HG03442 (cell line): ENCODE results near the gene SNRNP40.
"Not testable (repeated sequence)": the region's sequence is repeated elsewhere in the genome, so short reads cannot be mapped to it uniquely, and the experiment has no call there.

Source experiments
- ATAC-seq: cut with Tn5 transposase; IDR thresholded peaks from one replicate; pipeline ENCODE4 v1.9.1; 2021; ENCODE audit warnings: mild to moderate bottlenecking, moderate library complexity; ENCODE audit not compliant: unreplicated experiment

SNRNP40 gene

DNA sequence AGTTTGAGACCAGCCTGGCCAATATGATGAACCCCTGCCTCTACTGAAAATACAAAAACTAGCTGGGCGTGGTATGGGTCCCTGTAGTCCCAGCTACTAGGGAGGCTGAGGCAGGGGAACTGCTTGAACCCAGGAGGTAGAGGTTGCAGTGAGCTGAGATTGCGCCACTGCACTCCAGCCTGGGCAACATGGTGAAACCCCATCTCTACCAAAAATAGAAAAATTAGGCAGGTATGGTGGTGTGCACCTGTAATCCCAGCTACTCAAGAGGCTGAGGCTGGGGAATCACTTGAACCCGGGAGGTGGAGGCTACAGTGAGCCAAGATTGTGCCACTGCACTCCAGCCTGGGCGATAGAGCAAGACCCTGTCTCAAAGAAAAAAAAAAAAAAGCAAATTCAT, 8.8 kb downstream of the SNRNP40 start:
- not testable (repeated sequence) for ATAC-seq

DNA sequence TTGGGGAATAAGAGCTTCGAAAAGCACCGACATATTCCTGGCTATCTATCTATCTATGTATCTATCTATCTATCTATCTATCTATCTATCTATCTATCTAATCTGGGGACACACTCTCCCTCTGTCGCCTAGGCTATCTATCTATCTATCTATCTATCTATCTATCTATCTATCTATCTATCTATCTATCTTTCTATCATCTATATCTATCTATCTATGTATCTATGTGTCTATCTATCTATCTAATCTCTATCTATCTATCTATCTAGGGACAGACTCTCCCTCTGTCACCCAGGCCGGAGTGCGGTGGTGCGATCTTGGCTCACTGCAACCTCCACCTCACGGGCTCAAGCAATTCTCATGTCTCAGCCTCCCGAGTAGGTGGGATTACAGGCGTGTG, 14.2 kb downstream of the SNRNP40 start:
- not testable (repeated sequence) for ATAC-seq

DNA sequence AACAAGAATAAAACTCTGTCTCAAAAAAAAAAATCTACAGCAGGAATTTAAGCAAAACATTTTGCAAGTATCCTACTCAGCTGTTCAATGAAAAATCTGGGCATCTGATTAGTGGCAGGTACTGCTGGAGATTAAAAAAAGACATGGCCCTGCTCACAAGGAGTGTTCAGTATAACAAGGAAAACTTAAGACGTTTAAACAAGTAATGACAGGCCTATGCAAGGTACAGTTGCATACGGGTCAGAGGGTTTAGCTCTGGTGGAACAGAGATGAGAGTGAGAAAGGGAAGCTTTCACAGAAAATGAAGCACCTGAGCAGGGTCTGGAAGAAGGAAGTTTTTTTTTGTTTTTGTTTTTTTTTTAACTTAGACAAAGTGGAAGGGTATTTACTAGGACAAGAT, 23.0 kb downstream of the SNRNP40 start:
- no peak for ATAC-seq

DNA sequence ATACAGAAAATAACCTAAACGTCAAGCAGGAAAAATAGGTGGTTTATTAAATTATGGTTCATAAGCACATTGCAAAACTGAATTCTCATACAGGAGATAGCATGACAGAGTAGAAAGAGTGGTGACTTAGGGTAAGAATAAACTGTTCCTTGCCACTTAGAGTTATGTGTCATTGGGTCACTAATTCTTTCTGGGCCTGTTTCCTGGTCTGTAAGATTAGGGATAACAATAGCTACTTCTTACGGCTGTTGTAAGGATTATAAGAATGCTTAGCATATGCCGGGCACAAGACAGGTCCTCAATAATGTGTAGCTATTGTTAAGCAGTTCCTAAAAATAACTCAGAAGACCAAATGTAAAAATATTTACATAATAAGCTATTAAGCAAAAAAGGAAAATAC, 24.2 kb downstream of the SNRNP40 start:
- ATAC-seq = no peak

DNA sequence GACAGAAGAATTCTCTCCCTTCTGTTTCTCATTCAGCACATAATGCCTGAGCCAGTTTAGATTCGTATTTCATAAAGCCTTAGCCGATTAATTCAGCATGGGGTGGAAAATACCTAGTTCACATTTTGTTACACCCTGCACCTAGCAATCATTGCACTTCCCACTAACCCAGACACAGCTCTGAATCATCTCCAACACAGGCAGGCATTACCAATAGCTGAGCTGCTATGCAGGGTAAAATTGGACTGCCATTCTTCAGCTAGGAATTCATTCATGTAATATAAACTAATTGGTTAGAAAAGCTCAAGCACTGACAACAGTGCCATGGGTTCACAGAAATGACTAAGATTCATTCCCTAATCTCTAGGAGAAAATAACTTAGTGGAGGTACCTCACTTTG, 30.0 kb downstream of the SNRNP40 start:
- no peak for ATAC-seq

DNA sequence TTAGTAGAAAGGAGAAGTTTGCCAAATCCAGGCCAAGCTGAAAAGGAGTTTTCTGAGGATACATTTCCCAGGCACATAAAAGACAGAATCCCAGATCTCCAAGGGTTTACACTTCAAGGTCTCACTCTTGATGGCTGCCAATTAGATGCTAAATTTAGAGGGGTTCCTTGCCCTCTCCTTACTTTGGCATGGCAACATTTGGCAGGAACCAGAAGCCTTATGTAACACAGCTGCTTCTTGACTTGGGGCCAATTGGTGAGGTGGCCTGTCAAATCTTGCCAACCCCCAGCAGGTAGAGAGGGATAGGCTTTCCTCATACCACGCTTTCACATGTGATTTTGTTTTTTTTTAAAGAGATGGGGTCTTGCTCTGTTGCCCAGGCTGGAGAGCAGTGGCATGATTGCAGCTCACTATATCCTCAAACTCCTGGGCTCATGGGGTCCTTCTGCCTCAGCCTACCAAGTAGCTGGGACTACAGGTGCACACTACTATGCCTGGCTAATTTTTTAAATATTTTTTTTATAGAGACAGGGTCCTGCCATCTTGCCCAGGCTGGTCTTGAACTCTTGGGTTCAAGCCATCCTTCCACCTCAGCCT, 31.7 kb downstream of the SNRNP40 start:
- ATAC-seq = no peak

DNA sequence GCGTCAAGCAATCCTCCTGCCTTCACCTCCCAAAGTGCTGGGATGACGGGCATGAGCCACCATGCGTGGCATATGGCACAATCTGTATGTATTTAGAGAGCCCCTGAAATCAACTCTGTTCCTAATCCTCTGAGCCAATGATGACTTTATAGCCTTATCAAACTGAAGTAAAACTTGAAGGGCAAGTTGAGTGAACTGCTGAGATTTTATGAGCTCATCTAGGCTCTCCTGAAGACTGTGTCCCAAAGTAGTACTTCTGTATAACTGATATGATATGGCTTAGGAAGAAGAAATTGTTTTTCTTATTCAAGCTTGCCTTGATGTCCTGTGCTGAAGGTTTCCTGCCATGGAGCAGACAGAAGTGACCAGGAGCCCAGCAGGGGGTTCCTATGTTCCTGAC, 33.2 kb downstream of the SNRNP40 start:
- no peak for ATAC-seq

DNA sequence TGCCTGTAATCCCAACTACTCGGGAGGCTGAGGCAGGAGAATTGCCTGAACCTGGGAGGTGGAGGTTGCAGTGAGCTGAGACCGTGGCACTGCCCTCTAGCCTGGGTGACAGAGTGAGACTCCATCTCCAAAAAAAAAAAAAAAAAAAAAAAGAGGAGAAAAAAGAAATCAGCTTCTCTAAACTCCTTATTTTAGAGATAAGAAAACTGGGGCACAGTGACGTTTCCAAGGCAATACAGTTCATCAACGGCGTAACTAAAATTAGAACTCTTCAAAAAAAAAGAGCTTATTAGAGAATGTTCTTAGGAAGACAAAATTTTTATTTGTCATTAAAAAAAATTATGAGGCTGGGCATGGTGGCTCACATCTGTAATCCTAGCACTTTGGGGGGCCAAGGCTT, 34.2 kb downstream of the SNRNP40 start:
- not testable (repeated sequence) for ATAC-seq

DNA sequence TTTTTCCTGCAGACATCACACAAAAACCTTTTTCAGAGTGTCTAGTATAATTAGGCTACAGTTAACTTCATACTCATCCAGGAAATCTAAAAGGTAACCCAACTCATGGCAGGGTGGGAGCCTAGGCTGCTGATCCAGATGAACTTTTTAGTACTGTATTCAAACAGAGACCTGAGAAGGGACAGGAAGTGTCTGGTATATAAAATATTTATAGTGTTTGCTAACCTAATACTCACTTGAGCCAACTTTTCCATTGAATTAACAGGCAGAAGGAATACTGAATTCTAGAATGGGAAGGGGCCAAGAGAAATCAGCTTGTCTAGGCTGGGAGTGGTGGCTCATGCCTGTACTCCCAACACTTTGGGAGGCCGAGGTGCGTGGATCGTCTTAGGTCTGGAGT, 34.7 kb downstream of the SNRNP40 start:
- no peak for ATAC-seq

DNA sequence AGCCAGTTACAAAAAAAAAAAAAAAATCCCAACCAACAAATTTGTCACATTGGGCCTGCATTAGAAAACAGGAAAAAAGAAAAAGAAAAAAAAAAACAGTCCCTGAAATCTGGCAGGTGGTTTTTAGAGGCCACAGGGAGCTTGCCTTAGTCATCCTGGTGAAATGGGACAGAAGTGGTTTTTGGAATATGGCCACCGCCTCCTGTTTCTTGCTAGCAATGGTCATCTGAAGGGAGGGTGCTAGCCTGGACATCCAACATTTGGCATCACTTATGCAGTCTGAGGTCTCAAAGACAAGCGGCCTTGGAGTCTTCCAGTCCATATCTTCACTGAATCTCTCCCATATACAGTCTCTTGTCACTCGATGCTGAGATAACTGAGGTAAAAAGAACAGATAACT, 36.8 kb downstream of the SNRNP40 start:
- ATAC-seq = no peak

DNA sequence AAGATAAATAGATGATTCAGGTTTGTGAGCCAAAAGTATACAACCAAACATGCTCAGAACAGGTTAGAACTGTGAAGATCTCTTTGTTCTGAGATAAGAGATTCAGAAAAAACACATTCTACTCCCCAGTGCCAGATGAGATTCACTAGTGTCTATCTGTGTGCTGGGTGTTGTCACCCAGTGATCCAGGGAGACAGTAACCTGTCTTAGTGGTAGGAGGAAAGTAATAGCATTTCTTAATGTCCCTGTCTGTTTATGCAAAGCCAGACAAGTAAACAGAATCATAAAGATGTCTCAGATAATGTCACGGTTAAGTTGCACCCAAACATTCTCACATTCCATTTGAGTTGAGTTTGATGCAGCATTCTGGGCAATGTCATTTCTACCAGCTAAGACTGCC, 38.0 kb downstream of the SNRNP40 start:
- ATAC-seq = no peak

DNA sequence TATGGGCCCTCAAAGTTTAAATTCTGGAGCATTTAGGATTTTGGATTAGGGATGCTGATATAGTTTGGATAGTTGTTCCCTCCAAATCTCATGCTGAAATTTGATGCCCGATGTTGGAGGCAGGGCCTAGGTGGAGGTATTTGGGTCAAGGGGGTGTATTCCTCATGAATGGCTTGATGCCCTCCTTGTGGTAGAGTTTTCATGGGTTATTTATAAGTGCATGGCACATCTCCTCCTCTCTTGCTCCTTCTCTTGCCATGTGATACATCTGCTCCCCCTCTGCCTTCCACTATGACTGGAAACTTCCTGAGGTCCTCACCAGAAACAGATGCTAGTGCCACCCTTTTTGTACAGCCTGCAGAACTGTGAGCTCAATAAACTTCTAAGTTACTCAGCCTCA, 39.4 kb downstream of the SNRNP40 start:
- ATAC-seq = no peak

DNA sequence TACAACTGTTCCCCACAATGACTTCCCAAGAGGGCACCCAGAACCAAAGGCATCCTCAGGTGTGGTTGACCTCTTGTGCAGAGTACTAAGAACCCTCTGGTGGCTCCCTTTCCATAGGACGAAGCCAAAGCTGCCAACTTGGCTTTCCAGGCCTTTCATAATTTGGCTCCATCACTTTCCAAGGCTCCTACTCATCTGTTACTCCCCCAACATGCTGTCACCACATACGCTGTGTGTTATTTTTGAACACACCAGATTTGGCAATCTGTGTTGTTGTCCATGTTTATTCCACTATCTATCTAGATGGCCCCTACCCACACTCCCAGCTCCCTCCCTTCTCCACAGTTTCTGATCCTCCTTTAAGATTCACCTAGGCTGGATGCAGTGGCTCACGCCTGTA, 46.7 kb downstream of the SNRNP40 start:
- ATAC-seq = no peak

DNA sequence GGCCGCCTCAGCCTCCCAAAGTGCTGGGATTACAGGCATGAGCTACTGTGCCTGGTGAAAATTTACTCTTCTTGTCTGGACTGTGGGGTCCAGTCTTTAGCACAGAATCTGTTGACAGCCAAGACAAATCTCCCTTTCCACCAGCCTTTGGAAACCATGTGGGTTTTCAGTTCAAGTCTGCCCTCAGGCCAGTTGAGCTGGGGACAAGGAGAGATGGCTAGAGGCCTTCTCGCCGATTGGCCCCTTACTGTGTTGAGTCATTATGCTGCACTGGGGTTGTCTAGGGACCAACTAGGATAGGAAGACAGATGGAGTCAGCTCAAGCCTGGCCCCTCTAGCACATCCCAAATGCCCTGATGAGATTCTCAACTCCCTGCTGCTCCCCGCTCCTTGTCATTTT, 48.3 kb downstream of the SNRNP40 start:
- no peak for ATAC-seq

DNA sequence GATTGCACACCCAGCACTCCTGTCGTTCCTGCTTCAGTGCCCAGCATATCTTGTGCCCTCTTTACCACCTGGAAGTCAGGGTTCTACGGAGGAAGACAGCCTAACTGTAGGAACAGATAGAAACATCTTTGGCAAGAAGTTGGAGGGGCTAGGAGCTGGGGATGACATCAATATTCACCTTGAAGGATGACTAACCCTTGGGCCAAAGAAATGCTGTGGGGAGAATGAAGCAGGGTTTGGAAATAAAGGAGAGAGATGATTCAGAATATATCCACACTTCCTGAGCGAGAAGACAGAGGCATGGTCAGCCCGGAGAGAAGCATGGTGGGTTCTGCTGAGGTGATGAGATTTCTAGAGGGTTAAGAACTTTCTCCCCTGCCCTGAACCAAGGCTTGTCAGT, 52.3 kb downstream of the SNRNP40 start:
- ATAC-seq = no peak

DNA sequence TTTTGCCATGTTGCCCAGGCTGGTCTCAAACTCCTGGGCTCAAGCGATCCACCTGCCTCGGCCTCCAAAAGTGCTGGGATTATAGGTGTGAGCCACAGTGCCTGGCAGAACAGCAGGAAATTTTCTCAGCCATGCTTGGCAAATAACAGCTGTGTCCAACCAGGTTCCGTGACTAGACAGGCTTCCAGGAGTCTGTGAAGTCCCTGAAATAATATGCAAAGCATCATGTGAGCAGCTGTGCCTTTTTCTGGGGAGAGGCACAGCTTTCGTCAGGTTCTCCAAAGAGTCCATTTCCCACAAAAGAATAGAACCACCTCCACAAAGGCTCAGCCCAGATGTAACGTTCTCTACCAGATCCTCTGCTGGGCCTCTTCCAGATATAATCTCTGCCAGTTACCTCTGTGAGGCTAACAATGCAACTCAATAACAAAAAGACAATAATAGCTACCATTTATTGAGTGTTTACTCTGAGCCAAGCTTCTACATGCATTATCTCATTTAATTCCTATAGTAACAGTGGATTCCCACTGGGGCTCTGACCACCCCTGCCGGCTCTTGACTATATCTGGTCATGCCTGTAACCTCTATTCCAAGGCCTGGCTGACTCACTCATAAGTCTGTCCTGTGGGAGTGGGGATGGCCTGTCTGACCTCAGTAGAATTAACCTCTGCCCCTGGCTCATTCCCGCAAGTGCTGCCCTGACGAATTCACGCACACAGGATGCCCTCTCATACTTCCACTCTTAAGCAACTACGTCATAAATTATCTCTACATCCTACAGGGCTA, 52.9 kb downstream of the SNRNP40 start:
- ATAC-seq = no peak

DNA sequence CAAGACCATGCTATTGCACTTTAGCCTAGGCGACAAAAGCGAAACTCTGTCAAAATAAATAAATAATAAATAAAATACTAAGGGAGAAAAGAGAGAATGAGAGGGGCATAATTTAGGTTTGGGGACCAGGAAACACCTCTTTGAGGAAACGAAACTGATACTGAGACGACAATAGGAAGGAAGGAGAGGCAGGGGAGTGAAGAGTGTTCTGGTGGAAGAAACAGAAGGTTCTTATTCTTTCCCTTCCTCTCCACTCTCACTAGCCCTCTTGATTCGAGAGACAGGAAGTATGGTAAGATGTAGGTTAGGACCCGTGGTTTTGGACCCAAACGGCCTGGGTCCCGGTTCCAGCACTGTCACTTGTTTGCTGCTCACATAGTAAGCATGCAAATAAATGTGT, 55.3 kb downstream of the SNRNP40 start:
- no peak for ATAC-seq

DNA sequence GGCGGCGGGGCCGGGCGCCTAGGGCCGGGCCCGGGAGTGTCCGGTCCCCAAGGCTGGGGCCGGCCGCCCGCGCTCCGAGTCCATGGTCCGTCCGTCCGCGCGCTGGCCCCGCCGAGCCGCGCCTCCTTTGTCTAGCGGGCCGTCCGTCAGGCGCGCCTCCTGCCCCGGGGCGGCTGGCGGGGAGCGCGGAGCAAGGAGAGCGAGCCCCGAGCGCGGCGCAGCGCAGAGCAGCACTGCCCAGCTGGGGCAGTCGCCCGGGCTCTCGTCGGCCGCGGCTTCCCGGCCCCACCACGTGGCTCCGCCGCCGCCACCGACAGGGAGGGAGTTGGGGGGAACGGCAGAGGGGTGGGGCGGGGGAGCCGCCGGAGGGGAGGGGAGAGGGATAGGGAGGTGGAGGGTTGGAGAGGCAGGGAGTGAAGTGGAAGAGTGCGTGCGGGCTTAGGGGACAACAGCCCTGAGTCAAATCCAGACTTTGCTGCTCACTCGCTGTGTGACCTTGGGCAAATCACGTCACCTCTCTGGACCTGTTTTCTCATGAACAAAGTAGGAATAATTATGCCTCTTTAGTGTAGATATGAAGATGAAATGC, 56.8 kb downstream of the SNRNP40 start, which contains the start of gene NKAIN1:
TSS of gene NKAIN1 (minus strand) at position 235 of the 589 bp plus-strand sequence. CDS start 340 bp downstream, outside the sequence.
- ATAC-seq = no peak

DNA sequence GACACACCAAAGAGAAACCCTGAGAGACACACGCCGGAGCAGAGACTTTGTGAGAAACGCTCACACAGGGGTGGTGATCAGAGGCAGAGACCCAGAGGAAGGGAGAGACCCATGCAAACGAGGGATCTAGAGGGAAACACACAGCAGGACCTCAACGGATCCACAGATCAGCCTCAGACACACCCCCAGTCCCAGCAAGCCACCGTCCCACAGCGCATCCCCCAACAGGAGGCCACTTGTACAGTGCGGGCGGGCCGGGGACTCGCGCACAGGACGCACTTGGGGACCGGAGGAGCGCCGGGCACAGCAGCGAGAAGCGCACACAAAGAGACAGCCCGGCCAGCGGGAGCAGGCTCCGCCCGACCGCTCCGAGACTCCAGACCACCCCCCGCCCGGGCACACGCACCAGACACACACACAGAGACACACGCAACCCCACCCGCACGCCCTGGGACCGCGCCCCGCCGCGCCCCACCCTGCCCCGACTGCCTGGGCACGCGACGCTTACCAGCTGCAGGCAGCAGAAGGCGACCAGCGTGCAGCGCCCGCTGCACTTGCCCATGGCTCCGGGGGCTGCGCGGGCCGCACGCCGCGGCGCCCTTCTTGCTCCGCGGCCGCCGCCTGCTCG, 57.5 kb downstream of the SNRNP40 start:
- ATAC-seq = no peak

DNA sequence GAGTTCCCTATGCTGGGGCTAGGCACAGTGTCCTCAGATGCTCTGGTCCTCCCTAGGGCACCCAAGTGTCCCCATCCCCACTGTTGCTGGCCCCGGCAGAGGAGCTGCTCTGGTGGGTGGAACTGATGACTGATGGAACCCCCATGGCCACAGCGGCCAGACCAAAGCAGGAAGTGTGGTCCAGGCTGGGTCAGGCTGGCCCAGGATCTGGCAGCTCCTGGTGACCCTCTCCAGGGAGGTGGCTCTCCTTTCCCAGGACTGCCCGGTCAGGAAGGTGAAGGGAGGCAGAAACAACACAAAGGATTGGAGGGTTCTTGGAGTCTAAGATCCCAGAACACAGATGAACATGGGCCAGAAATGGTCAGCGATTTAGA, 58.0 kb downstream of the SNRNP40 start:
- ATAC-seq = no peak

DNA sequence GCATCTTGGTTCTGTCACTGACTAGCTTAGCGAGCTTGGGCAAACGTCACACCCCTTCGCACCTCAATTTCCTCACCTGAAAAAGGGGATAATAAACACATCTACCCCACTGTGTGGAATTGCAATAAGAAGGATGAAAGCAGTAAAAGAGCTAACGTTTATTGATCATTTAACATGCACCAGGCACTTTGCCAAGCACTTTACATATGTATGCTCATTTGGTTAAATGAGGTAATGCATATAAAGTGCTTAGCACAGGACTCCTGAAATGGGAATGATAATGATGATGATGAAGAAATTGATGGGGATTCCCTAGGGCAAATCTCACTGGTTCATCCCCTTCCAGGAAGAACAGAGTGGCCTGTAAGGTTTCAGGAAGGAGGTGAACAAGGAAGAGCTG, 61.7 kb downstream of the SNRNP40 start:
- ATAC-seq = no peak
